SU-DHL-6 (cell line): ENCODE data around the gene MS4A10.

ENCODE experiments used
- CTCF ChIP-seq: fragments of 200-600 bp; sonication (generic); IDR thresholded peaks from one replicate; pipeline ENCODE4 v1.5.1; 2017; ENCODE audit warnings: antibody characterized with exemption, mild to moderate bottlenecking, low read length, moderate library complexity; ENCODE audit not compliant: insufficient read depth, poor library complexity, severe bottlenecking
- EZH2phosphoT487 ChIP-seq: fragments of 200-600 bp; sonication (generic), shearing (Covaris generic); conservative IDR thresholded peaks from 2 replicates; pipeline ENCODE4 v1.6.1; 2018; ENCODE audit warnings: mild to moderate bottlenecking, antibody characterized with exemption, low read length, moderate library complexity, mixed read lengths

- TF ChIP-seq EZH2phosphoT487 (no peak), CTCF (no peak)
These were observed 49.8 kb downstream of the MS4A10 start for GRCh38 chr11:60834742-60835533.
